GM23338 (cell line): ENCODE measurements around the gene GSDME. TPM values are rescaled to one million over a fixed set of nuclear protein-coding genes. Genes with fewer than 3 reads are reported as not detected.

ENCODE experiments used
- ATAC-seq: fragments of 200-7000 bp; cut with Tn5 transposase; 3 replicates; pipeline ENCODE4 v1.9.1; 2020
- DNase-seq: peaks from one replicate; pipeline ENCODE4 v3.0.0-alpha.2; 2015; ENCODE audit warnings: low spot score
- H2AFZ ChIP-seq: fragments of 200-600 bp; sonication (generic); 2 replicates; pipeline ENCODE4 v1.8.0; 2016; ENCODE audit warnings: antibody characterized with exemption, mild to moderate bottlenecking, moderate library complexity
- H3F3A ChIP-seq: fragments of 200-600 bp; sonication (generic); replicated peaks from 2 replicates; pipeline ENCODE4 v1.8.0; 2017; ENCODE audit warnings: antibody characterized with exemption, mixed run types, low read depth
- H3K27ac ChIP-seq: fragments of 200-600 bp; sonication (generic); 2 replicates; pipeline ENCODE4 v1.6.1; 2016; ENCODE audit warnings: low read depth
- H3K27me3 ChIP-seq: fragments of 200-600 bp; sonication (generic); 2 replicates; pipeline ENCODE4 v1.8.0; 2016; ENCODE audit warnings: mild to moderate bottlenecking, mixed run types, moderate library complexity; ENCODE audit not compliant: insufficient read depth
- H3K36me3 ChIP-seq: fragments of 200-600 bp; sonication (generic); 2 replicates; pipeline ENCODE4 v1.8.0; 2016; ENCODE audit warnings: mild to moderate bottlenecking; ENCODE audit not compliant: insufficient read depth
- H3K4me1 ChIP-seq: fragments of 200-600 bp; sonication (generic); 2 replicates; pipeline ENCODE4 v1.8.0; 2016; ENCODE audit warnings: mild to moderate bottlenecking, moderate library complexity; ENCODE audit not compliant: insufficient read depth
- H3K4me2 ChIP-seq: fragments of 200-600 bp; sonication (generic); 2 replicates; pipeline ENCODE4 v1.7.1; 2017; ENCODE audit warnings: mixed run types
- H3K4me3 ChIP-seq: fragments of 200-600 bp; sonication (generic); 2 replicates; pipeline ENCODE4 v1.6.1; 2016; ENCODE audit warnings: mixed run types
- H3K79me2 ChIP-seq: fragments of 200-600 bp; sonication (generic); replicated peaks from 2 replicates; pipeline ENCODE4 v1.8.0; 2017; ENCODE audit warnings: mild to moderate bottlenecking; ENCODE audit not compliant: insufficient read depth
- H3K9me2 ChIP-seq: fragments of 200-600 bp; sonication (generic); 2 replicates; pipeline ENCODE4 v1.8.0; 2017; ENCODE audit not compliant: insufficient read depth
- H4K20me1 ChIP-seq: fragments of 200-600 bp; sonication (generic); replicated peaks from 2 replicates; pipeline ENCODE4 v1.8.0; 2017; ENCODE audit warnings: mild to moderate bottlenecking; ENCODE audit not compliant: insufficient read depth
- H3K27ac Mint-ChIP-seq: 2 replicates; pipeline ENCODE4 v1.8.0; 2020; ENCODE audit warnings: inconsistent platforms, mild to moderate bottlenecking, moderate library complexity, mixed read lengths
- H3K27me3 Mint-ChIP-seq: 3 replicates; pipeline ENCODE4 v1.8.0; 2022; ENCODE audit warnings: low read depth, mild to moderate bottlenecking, moderate library complexity, mixed read lengths, inconsistent platforms; ENCODE audit not compliant: insufficient read depth, poor library complexity
- H3K36me3 Mint-ChIP-seq: 3 replicates; pipeline ENCODE4 v1.8.0; 2021; ENCODE audit warnings: low read depth, mild to moderate bottlenecking, inconsistent platforms, moderate library complexity, mixed read lengths
- H3K4me1 Mint-ChIP-seq: 3 replicates; pipeline ENCODE4 v1.8.0; 2020; ENCODE audit warnings: mild to moderate bottlenecking, inconsistent platforms, mixed read lengths
- H3K4me3 Mint-ChIP-seq: 3 replicates; pipeline ENCODE4 v1.8.0; 2021; ENCODE audit warnings: moderate library complexity, mild to moderate bottlenecking, inconsistent platforms, mixed read lengths
- H3K9me3 Mint-ChIP-seq: 3 replicates; pipeline ENCODE4 v1.8.0; 2020; ENCODE audit warnings: moderate library complexity, mild to moderate bottlenecking, inconsistent platforms, mixed read lengths
- CREB1 ChIP-seq: fragments of 250-450 bp; sonication (Bioruptor Pico); IDR thresholded peaks from 2 replicates; pipeline ENCODE4 v1.5.0; 2020; ENCODE audit warnings: low read depth, mild to moderate bottlenecking, moderate library complexity
- JUNB ChIP-seq: IDR thresholded peaks from one replicate; pipeline ENCODE4 v1.6.1; 2016; ENCODE audit warnings: antibody characterized with exemption; ENCODE audit not compliant: unreplicated experiment
- STAT1 ChIP-seq: IDR thresholded peaks from one replicate; pipeline ENCODE4 v1.6.1; 2016; ENCODE audit warnings: antibody characterized with exemption; ENCODE audit not compliant: unreplicated experiment
- ZNF331 ChIP-seq: fragments of 250-450 bp; sonication (Bioruptor Pico); IDR thresholded peaks from 2 replicates; pipeline ENCODE4 v1.5.0; 2020; ENCODE audit warnings: low read depth, mild to moderate bottlenecking, moderate library complexity
- polyA plus RNA-seq: library from polyadenylated mRNA; unstranded; fragments of >200 nt; fragmentation: Nextera tagmentation; extraction: Ambion mirVana; gene quantifications from 2 replicates; pipeline ENCODE4 v1.2.1, GENCODE V29; 2016
- total RNA-seq: library from RNA; depleted of rRNA; stranded (reverse); fragments of >200 nt; shearing (Covaris generic); gene quantifications from 2 replicates; pipeline ENCODE4 v1.2.3, GENCODE V29; 2014
- TF ChIP-seq, protein P1 (sequence below): fragments of 250-450 bp; sonication (Bioruptor Pico); IDR thresholded peaks from 2 replicates; pipeline ENCODE4 v1.5.0; 2020; ENCODE audit warnings: mild to moderate bottlenecking, moderate library complexity
- TF ChIP-seq, protein P2 (sequence below), 2 experiments: fragments of 200-600 bp in 1 of 2; sonication (generic) in 1 of 2; conservative IDR thresholded peaks; 2 replicates each; pipeline versions ENCODE4 v1.5.1 to v1.6.1; 2016 to 2017; ENCODE audit warnings: antibody characterized with exemption in 2 of 2, low read depth in 2 of 2, mild to moderate bottlenecking in 2 of 2, moderate library complexity in 1 of 2
- TF ChIP-seq, protein P3 (sequence below): IDR thresholded peaks from one replicate; pipeline ENCODE4 v1.6.1; 2018; ENCODE audit warnings: antibody characterized with exemption; ENCODE audit not compliant: unreplicated experiment

Gene GSDME
- total and polyA plus RNA-seq, 2 experiments from 2014 or later: 8.3 to 8.5 TPM

DNA sequence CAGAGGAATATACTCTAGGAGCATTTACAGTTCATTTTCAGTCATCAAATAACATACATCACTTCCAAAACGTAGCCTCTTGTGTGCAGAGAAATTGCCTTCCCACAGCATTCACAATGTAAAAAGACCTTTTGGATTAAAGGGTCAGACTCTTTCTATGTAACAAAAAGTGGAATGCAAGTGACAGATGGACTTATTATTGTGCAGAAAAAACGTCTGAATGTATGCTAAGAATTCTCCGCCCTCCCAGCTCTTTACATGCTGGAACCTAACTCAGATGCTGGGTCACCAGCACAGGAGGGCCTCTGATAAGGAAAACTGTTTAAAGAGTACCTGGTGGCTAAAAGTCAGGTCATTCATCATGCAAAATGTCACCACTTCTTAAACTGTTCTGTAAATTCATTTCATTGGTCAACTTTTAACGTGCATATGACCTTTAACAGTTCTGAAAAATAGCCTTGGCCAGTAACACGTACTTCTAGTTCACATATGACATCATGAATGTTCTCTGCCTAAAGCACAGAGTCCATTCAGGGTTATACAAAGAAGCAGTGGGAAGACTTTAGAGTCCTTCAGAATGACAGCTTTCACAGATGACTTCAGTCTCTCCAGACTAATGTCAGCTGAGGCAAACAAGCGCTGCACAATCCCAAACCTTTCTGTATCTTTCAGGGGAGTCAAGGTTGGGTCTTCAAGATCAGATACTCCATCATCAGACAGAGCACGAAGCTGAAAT, 58.6 kb downstream of the GSDME start:
- DNase-seq (no peak), ATAC-seq (no peak)
- Mint-ChIP-seq H3K4me3 (no peak overlapping the region), H3K9me3 (no peaks in the 10 kb centered on the region), H3K27me3 (peaks cover 2% of the 10 kb centered on the region), H3K4me1 (peaks cover 30% of the 10 kb centered on the region), H3K27ac (no peak overlapping the region), H3K36me3 (peaks cover 15% of the 10 kb centered on the region)
- no peak overlapping the region for H3K27ac ChIP-seq
- H3F3A ChIP-seq: no peaks in the 10 kb centered on the region
- H3K9me2 ChIP-seq: no peaks in the 10 kb centered on the region
- H3K4me2 ChIP-seq: no peak overlapping the region
- no peaks in the 10 kb centered on the region; the same call in 1 of the 2 replicates for H3K4me1 ChIP-seq
- H3K4me3 ChIP-seq: no peak overlapping the region
- no peaks in the 10 kb centered on the region for H3K27me3 ChIP-seq
- H3K36me3 ChIP-seq: no peaks in the 10 kb centered on the region
- H3K79me2 ChIP-seq: no peaks in the 10 kb centered on the region
- no peak overlapping the region for H2AFZ ChIP-seq
- TF ChIP-seq ZNF331 (CRISPR knock-in tag): no peak
- no peak for TF ChIP-seq JUNB
- TF ChIP-seq, protein P1, sequence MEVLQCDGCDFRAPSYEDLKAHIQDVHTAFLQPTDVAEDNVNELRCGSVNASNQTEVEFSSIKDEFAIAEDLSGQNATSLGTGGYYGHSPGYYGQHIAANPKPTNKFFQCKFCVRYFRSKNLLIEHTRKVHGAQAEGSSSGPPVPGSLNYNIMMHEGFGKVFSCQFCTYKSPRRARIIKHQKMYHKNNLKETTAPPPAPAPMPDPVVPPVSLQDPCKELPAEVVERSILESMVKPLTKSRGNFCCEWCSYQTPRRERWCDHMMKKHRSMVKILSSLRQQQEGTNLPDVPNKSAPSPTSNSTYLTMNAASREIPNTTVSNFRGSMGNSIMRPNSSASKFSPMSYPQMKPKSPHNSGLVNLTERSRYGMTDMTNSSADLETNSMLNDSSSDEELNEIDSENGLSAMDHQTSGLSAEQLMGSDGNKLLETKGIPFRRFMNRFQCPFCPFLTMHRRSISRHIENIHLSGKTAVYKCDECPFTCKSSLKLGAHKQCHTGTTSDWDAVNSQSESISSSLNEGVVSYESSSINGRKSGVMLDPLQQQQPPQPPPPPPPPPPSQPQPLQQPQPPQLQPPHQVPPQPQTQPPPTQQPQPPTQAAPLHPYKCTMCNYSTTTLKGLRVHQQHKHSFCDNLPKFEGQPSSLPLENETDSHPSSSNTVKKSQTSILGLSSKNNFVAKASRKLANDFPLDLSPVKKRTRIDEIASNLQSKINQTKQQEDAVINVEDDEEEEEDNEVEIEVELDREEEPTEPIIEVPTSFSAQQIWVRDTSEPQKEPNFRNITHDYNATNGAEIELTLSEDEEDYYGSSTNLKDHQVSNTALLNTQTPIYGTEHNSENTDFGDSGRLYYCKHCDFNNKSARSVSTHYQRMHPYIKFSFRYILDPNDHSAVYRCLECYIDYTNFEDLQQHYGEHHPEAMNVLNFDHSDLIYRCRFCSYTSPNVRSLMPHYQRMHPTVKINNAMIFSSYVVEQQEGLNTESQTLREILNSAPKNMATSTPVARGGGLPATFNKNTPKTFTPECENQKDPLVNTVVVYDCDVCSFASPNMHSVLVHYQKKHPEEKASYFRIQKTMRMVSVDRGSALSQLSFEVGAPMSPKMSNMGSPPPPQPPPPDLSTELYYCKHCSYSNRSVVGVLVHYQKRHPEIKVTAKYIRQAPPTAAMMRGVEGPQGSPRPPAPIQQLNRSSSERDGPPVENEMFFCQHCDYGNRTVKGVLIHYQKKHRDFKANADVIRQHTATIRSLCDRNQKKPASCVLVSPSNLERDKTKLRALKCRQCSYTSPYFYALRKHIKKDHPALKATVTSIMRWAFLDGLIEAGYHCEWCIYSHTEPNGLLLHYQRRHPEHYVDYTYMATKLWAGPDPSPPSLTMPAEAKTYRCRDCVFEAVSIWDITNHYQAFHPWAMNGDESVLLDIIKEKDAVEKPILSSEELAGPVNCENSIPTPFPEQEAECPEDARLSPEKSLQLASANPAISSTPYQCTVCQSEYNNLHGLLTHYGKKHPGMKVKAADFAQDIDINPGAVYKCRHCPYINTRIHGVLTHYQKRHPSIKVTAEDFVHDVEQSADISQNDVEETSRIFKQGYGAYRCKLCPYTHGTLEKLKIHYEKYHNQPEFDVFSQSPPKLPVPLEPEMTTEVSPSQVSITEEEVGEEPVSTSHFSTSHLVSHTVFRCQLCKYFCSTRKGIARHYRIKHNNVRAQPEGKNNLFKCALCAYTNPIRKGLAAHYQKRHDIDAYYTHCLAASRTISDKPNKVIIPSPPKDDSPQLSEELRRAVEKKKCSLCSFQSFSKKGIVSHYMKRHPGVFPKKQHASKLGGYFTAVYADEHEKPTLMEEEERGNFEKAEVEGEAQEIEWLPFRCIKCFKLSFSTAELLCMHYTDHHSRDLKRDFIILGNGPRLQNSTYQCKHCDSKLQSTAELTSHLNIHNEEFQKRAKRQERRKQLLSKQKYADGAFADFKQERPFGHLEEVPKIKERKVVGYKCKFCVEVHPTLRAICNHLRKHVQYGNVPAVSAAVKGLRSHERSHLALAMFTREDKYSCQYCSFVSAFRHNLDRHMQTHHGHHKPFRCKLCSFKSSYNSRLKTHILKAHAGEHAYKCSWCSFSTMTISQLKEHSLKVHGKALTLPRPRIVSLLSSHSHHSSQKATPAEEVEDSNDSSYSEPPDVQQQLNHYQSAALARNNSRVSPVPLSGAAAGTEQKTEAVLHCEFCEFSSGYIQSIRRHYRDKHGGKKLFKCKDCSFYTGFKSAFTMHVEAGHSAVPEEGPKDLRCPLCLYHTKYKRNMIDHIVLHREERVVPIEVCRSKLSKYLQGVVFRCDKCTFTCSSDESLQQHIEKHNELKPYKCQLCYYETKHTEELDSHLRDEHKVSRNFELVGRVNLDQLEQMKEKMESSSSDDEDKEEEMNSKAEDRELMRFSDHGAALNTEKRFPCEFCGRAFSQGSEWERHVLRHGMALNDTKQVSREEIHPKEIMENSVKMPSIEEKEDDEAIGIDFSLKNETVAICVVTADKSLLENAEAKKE (CRISPR knock-in tag): no peak
- no peak for TF ChIP-seq STAT1
- TF ChIP-seq, protein P2, sequence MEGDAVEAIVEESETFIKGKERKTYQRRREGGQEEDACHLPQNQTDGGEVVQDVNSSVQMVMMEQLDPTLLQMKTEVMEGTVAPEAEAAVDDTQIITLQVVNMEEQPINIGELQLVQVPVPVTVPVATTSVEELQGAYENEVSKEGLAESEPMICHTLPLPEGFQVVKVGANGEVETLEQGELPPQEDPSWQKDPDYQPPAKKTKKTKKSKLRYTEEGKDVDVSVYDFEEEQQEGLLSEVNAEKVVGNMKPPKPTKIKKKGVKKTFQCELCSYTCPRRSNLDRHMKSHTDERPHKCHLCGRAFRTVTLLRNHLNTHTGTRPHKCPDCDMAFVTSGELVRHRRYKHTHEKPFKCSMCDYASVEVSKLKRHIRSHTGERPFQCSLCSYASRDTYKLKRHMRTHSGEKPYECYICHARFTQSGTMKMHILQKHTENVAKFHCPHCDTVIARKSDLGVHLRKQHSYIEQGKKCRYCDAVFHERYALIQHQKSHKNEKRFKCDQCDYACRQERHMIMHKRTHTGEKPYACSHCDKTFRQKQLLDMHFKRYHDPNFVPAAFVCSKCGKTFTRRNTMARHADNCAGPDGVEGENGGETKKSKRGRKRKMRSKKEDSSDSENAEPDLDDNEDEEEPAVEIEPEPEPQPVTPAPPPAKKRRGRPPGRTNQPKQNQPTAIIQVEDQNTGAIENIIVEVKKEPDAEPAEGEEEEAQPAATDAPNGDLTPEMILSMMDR (conservative IDR thresholded peaks at IDR 0.05; ENCODE audit: low read depth in 2 of 2): no peak
- TF ChIP-seq, protein P3, sequence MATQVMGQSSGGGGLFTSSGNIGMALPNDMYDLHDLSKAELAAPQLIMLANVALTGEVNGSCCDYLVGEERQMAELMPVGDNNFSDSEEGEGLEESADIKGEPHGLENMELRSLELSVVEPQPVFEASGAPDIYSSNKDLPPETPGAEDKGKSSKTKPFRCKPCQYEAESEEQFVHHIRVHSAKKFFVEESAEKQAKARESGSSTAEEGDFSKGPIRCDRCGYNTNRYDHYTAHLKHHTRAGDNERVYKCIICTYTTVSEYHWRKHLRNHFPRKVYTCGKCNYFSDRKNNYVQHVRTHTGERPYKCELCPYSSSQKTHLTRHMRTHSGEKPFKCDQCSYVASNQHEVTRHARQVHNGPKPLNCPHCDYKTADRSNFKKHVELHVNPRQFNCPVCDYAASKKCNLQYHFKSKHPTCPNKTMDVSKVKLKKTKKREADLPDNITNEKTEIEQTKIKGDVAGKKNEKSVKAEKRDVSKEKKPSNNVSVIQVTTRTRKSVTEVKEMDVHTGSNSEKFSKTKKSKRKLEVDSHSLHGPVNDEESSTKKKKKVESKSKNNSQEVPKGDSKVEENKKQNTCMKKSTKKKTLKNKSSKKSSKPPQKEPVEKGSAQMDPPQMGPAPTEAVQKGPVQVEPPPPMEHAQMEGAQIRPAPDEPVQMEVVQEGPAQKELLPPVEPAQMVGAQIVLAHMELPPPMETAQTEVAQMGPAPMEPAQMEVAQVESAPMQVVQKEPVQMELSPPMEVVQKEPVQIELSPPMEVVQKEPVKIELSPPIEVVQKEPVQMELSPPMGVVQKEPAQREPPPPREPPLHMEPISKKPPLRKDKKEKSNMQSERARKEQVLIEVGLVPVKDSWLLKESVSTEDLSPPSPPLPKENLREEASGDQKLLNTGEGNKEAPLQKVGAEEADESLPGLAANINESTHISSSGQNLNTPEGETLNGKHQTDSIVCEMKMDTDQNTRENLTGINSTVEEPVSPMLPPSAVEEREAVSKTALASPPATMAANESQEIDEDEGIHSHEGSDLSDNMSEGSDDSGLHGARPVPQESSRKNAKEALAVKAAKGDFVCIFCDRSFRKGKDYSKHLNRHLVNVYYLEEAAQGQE: no peak
- TF ChIP-seq CREB1: no peak
- 0 out of 2 replicates have a peak, but pooled peaks cover 2% of the 10 kb centered on the region for H4K20me1 ChIP-seq
